ENCODE measurements around the gene PIGT. TPM values are rescaled to one million over a fixed set of nuclear protein-coding genes. Genes with fewer than 3 reads are reported as not detected.

Gene PIGT
- total RNA-seq, 1 experiment from 2014 or later: 193 TPM

GRCh38 chr20:45465491-45466266 is 49.7 kb downstream of the PIGT start:
- no peak for DNase-seq
- H3K36me3 Mint-ChIP-seq (ENCODE audit: insufficient read depth, unreplicated experiment): peaks cover 16% of the 10 kb centered on the region
- CTCF ChIA-PET: interaction anchor here (1.3 to 1.9 kb wide), 3 partner anchors 12 to 29 kb away, joined by 3 to 6 read pairs (median 5); no protein-coding TSS in a partner anchor
- H3K27me3 Mint-ChIP-seq (ENCODE audit: unreplicated experiment): no peaks in the 10 kb centered on the region
- H3K27ac Mint-ChIP-seq (ENCODE audit: unreplicated experiment): no peak overlapping the region
- no peaks in the 10 kb centered on the region for H3K9me3 Mint-ChIP-seq (ENCODE audit: low read depth, unreplicated experiment)
- BruUV-seq (replicated peaks): no TSS peak
- H3K4me3 Mint-ChIP-seq (ENCODE audit: low read depth, unreplicated experiment): no peak overlapping the region
- TF ChIP-seq CTCF (IDR thresholded peaks at IDR 0.05; ENCODE audit: unreplicated experiment): no peak
- intact Hi-C loops (cut with micrococcal nuclease; ENCODE audit: unreplicated experiment): loop anchor here (5.0 kb wide), 1 partner anchor 307 kb away; no protein-coding TSS in a partner anchor
- H3K4me1 Mint-ChIP-seq (ENCODE audit: low read depth, unreplicated experiment): peaks cover 15% of the 10 kb centered on the region

- Mint-ChIP-seq H3K36me3 (ENCODE audit: insufficient read depth, unreplicated experiment) (peaks cover 24% of the 10 kb centered on the region), H3K27me3 (ENCODE audit: unreplicated experiment) (no peaks in the 10 kb centered on the region), H3K4me1 (ENCODE audit: low read depth, unreplicated experiment) (peaks cover 24% of the 10 kb centered on the region), H3K9me3 (ENCODE audit: low read depth, unreplicated experiment) (no peaks in the 10 kb centered on the region), H3K27ac (ENCODE audit: unreplicated experiment) (no peak overlapping the region), H3K4me3 (ENCODE audit: low read depth, unreplicated experiment) (no peak overlapping the region)
- intact Hi-C loops (cut with micrococcal nuclease; ENCODE audit: unreplicated experiment): loop anchor here (5.0 kb wide), 1 partner anchor 305 kb away; no protein-coding TSS in a partner anchor
- no peak for DNase-seq
- TF ChIP-seq CTCF (IDR thresholded peaks at IDR 0.05; ENCODE audit: unreplicated experiment): no peak
- no TSS peak for BruUV-seq (replicated peaks)
- CTCF ChIA-PET: interaction anchor here (1.5 kb wide), 1 partner anchor 8 kb away, joined by 3 read pairs; no protein-coding TSS in a partner anchor
Observed at GRCh38 chr20:45467172-45467571, 51.2 kb downstream of the PIGT start.

GRCh38 chr20:45467861-45468260 is 51.9 kb downstream of the PIGT start:
- peaks cover 24% of the 10 kb centered on the region for H3K36me3 Mint-ChIP-seq (ENCODE audit: insufficient read depth, unreplicated experiment)
- H3K4me3 Mint-ChIP-seq (ENCODE audit: low read depth, unreplicated experiment): no peak overlapping the region
- no peak overlapping the region for H3K27ac Mint-ChIP-seq (ENCODE audit: unreplicated experiment)
- peaks cover 24% of the 10 kb centered on the region for H3K4me1 Mint-ChIP-seq (ENCODE audit: low read depth, unreplicated experiment)
- DNase-seq: no peak
- CTCF ChIA-PET: interaction anchor here (0.8 to 1.5 kb wide), 4 partner anchors 9 to 145 kb away, joined by 3 to 4 read pairs (median 3); no protein-coding TSS in a partner anchor
- no peak for TF ChIP-seq CTCF (IDR thresholded peaks at IDR 0.05; ENCODE audit: unreplicated experiment)
- no peaks in the 10 kb centered on the region for H3K27me3 Mint-ChIP-seq (ENCODE audit: unreplicated experiment)
- no TSS peak for BruUV-seq (replicated peaks)
- intact Hi-C loops (cut with micrococcal nuclease; ENCODE audit: unreplicated experiment): loop anchor here (5.0 kb wide), 1 partner anchor 304 kb away; no protein-coding TSS in a partner anchor
- H3K9me3 Mint-ChIP-seq (ENCODE audit: low read depth, unreplicated experiment): no peaks in the 10 kb centered on the region

DNA sequence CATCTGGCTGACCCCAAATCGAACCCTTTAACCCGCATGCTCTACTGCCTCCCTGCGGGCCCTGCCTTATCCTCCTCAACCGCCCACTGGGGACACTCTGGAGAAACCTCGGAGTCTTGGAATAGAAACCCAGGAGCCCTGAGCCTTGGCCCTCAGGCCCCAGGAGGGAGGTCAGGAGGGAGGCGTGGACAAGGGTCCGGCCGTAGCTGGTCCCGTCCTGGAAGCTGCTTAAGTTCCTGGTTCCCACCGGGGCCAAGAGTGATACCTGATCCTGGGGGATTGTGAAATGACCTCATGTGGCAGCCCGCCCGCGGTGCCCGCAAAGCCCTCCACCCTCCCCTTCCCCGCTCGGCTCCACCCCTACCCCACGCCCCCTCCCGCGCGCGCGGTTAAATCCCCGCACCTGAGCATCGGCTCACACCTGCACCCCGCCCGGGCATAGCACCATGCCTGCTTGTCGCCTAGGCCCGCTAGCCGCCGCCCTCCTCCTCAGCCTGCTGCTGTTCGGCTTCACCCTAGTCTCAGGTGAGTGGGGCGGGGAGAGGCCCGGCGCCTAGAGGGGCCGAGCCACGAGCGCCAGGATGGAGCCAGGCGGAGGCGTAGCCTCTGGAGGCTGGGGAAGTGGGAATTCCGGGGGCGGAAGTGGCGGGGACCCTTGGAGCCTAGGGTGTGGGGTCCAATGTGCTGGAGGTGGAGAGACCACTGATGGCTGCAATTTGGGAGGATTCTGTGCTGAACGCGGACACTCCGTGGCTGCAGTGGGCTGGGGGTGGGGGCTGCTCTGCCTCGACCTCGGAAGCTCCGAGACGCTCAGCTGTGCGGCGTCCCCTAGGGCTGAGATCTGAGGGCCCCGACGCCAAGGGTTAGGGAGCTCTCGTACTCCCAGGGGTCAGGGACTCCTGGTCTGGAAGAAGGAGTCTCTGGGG is 53.7 kb downstream of the PIGT start, which contains the start of gene WFDC2:
TSS of gene WFDC2 (plus strand) at position 418 of the 926 bp plus-strand sequence. CDS start at position 447, 29 bp downstream.
- H3K27me3 Mint-ChIP-seq (ENCODE audit: unreplicated experiment): peaks cover 9% of the 10 kb centered on the region
- no peaks in the 10 kb centered on the region for H3K9me3 Mint-ChIP-seq (ENCODE audit: low read depth, unreplicated experiment)
- no TSS peak for BruUV-seq (replicated peaks)
- H3K36me3 Mint-ChIP-seq (ENCODE audit: insufficient read depth, unreplicated experiment): peaks cover 24% of the 10 kb centered on the region
- H3K27ac Mint-ChIP-seq (ENCODE audit: unreplicated experiment): peak within 1 kb of the TSS; percentile 46
- peak; percentile 83 for DNase-seq
- intact Hi-C loops (cut with micrococcal nuclease; ENCODE audit: unreplicated experiment): loop anchor here (5.0 kb wide), 1 partner anchor 303 kb away; no protein-coding TSS in a partner anchor
- peak; percentile 40 for TF ChIP-seq CTCF (IDR thresholded peaks at IDR 0.05; ENCODE audit: unreplicated experiment)
- CTCF ChIA-PET: interaction anchor here (0.6 to 2.1 kb wide), 8 partner anchors 10 to 160 kb away, joined by 3 to 8 read pairs (median 5); partner anchors contain the start of gene WFDC10A
- H3K4me3 Mint-ChIP-seq (ENCODE audit: low read depth, unreplicated experiment): peak within 1 kb of the TSS; percentile 89
- H3K4me1 Mint-ChIP-seq (ENCODE audit: low read depth, unreplicated experiment): peaks cover 31% of the 10 kb centered on the region
